ENCODE measurements around the gene APBA2. TPM values are rescaled to one million over a fixed set of nuclear protein-coding genes. Genes with fewer than 3 reads are reported as not detected.
A peak's percentile ranks its signal among the peaks of the same experiment; 100 is the strongest.

APBA2 gene
- total and polyA plus RNA-seq, 2 donors from 2014 or later: 1.0 to 6.1 TPM

- no peak overlapping the region for H3K9ac ChIP-seq (ENCODE audit: low read length in 3 of 3)
- intact Hi-C loops (cut with DNase I): no loop called here
- H3K9me3 ChIP-seq (ENCODE audit: control insufficient read depth in 2 of 3, insufficient read depth in 1 of 3, low read length in 3 of 3): no peaks in the 10 kb centered on the region
- H3K27me3 ChIP-seq (ENCODE audit: control insufficient read depth, insufficient read depth, low read length): no peaks in the 10 kb centered on the region
- FAIRE-seq (no peak), DNase-seq (peak in 1 of 5 donors; percentile 63)
- H3K4me3 ChIP-seq (ENCODE audit: low read length in 3 of 3): no peak overlapping the region
- no peak for TF ChIP-seq CTCF (IDR thresholded peaks at IDR 0.05; ENCODE audit: borderline replicate concordance, extremely low read depth, insufficient read depth)
- H3K4me1 ChIP-seq (ENCODE audit: control insufficient read depth in 2 of 3, insufficient read depth in 2 of 3, low read depth in 1 of 3, low read length in 3 of 3): no peaks in the 10 kb centered on the region
- no peaks in the 10 kb centered on the region for H3K36me3 ChIP-seq (ENCODE audit: control insufficient read depth in 2 of 3, insufficient read depth in 3 of 3, low read length in 3 of 3)
- H3K27ac ChIP-seq (ENCODE audit: low read depth in 2 of 2, low read length in 2 of 2): no peak overlapping the region
These were observed 207.3 kb downstream of the APBA2 start for GRCh38 chr15:29093065-29093435.

DNA sequence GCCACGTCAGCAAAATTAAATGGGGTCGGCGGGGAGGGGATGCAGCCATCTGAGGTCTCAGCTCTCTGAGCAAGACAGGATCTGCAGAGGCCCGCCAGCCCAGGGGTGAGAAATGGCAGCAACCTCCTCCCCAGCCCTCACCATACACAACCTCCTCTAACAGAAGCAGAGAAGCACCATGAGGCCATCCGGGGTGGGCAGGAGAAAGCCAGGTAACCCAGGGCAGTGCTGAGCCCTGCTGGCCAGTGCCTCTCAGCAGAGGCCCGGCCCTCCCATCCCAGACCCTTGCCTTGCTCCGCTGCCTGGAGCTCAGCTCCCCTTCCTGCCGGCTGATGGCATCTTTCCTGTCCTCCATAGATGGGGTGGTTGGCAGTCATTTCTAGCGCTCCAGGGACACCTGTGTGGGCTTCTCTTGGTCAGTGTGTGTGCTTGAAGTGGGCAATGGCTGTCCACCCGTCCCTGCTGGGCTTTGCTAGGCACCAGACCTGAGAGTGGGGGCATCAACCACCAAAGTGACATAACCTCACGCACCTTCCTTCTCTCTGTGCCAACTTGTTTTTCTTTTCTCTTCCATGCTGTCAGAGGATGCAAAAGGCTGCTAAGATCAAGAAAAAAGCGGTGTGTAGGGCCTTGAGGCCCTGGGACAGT lies 208.0 kb downstream of the APBA2 start:
- H3K9me3 ChIP-seq (ENCODE audit: control insufficient read depth in 2 of 3, insufficient read depth in 1 of 3, low read length in 3 of 3): no peaks in the 10 kb centered on the region
- no peaks in the 10 kb centered on the region for H3K36me3 ChIP-seq (ENCODE audit: control insufficient read depth in 2 of 3, insufficient read depth in 3 of 3, low read length in 3 of 3)
- H3K27ac ChIP-seq (ENCODE audit: low read depth in 2 of 2, low read length in 2 of 2): no peak overlapping the region
- DNase-seq: peak in 1 of 5 donors; percentile 43
- no peaks in the 10 kb centered on the region for H3K4me1 ChIP-seq (ENCODE audit: control insufficient read depth in 2 of 3, insufficient read depth in 2 of 3, low read depth in 1 of 3, low read length in 3 of 3)
- H3K9ac ChIP-seq (ENCODE audit: low read length in 3 of 3): no peak overlapping the region
- intact Hi-C loops (cut with DNase I): no loop called here
- no peak for TF ChIP-seq CTCF (IDR thresholded peaks at IDR 0.05; ENCODE audit: borderline replicate concordance, extremely low read depth, insufficient read depth)
- no peak overlapping the region for H3K4me3 ChIP-seq (ENCODE audit: low read length in 3 of 3)
- FAIRE-seq: no peak
- H3K27me3 ChIP-seq (ENCODE audit: control insufficient read depth, insufficient read depth, low read length): no peaks in the 10 kb centered on the region

DNA sequence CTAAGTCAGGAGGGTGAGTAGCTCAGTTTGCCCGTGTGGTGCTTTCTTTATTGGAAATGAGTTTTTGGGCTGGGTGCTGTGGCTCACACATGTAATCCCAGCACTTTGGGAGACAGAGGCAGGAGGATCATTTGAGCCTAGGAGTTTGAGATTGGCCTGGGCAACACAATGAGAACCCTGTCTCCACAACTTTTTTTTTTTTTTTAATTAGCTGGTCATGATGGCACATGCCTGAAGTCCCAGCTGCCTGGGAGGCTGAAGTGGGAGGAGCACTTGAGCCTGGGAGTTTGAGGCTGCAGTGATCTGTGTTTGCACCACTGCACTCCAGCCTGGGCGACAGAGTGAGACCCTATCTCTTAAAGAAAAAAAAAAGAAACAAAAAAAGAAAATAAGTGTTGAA lies 208.9 kb downstream of the APBA2 start:
- Histone ChIP-seq H3K27ac (ENCODE audit: low read depth in 2 of 2, low read length in 2 of 2) (no peak overlapping the region), H3K9me3 (ENCODE audit: control insufficient read depth in 2 of 3, insufficient read depth in 1 of 3, low read length in 3 of 3) (no peaks in the 10 kb centered on the region), H3K4me1 (ENCODE audit: control insufficient read depth in 2 of 3, insufficient read depth in 2 of 3, low read depth in 1 of 3, low read length in 3 of 3) (no peaks in the 10 kb centered on the region), H3K9ac (ENCODE audit: low read length in 3 of 3) (no peak overlapping the region), H3K27me3 (ENCODE audit: control insufficient read depth, insufficient read depth, low read length) (no peaks in the 10 kb centered on the region), H3K4me3 (ENCODE audit: low read length in 3 of 3) (no peak overlapping the region), H3K36me3 (ENCODE audit: control insufficient read depth in 2 of 3, insufficient read depth in 3 of 3, low read length in 3 of 3) (no peaks in the 10 kb centered on the region)
- FAIRE-seq: no peak
- no peak for TF ChIP-seq CTCF (IDR thresholded peaks at IDR 0.05; ENCODE audit: borderline replicate concordance, extremely low read depth, insufficient read depth)
- intact Hi-C loops (cut with DNase I): no loop called here
- no peak for DNase-seq

GRCh38 chr15:29095746-29096145 lies 210.0 kb downstream of the APBA2 start:
- no peak for FAIRE-seq
- TF ChIP-seq CTCF (IDR thresholded peaks at IDR 0.05; ENCODE audit: borderline replicate concordance, extremely low read depth, insufficient read depth): no peak
- H3K36me3 ChIP-seq (ENCODE audit: control insufficient read depth in 2 of 3, insufficient read depth in 3 of 3, low read length in 3 of 3): no peaks in the 10 kb centered on the region
- H3K27me3 ChIP-seq (ENCODE audit: control insufficient read depth, insufficient read depth, low read length): no peaks in the 10 kb centered on the region
- H3K4me1 ChIP-seq (ENCODE audit: control insufficient read depth in 2 of 3, insufficient read depth in 2 of 3, low read depth in 1 of 3, low read length in 3 of 3): no peaks in the 10 kb centered on the region
- no peak overlapping the region for H3K27ac ChIP-seq (ENCODE audit: low read depth in 2 of 2, low read length in 2 of 2)
- peak in 2 of 5 donors; percentile 20 to 35 for DNase-seq
- intact Hi-C loops (cut with DNase I): no loop called here
- H3K9ac ChIP-seq (ENCODE audit: low read length in 3 of 3): no peak overlapping the region
- H3K4me3 ChIP-seq (ENCODE audit: low read length in 3 of 3): no peak overlapping the region
- no peaks in the 10 kb centered on the region for H3K9me3 ChIP-seq (ENCODE audit: control insufficient read depth in 2 of 3, insufficient read depth in 1 of 3, low read length in 3 of 3)
